H1 (cell line): ENCODE results near the gene CRHBP. TPM values are rescaled to one million over a fixed set of nuclear protein-coding genes. Genes with fewer than 3 reads are reported as not detected.

Source experiments
- CTCF ChIA-PET: fragments of 300-600 bp; sonication (Branson Sonifier 250); formaldehyde crosslinking; loops from one replicate; lab custom pipeline; 2021; ENCODE audit not compliant: partially characterized antibody; lab: Charles Lee
- POLR2A ChIA-PET: fragments of 300-600 bp; sonication (Branson Sonifier 250); formaldehyde crosslinking; loops from one replicate; lab custom pipeline; 2021; ENCODE audit warnings: inconsistent platforms; ENCODE audit not compliant: partially characterized antibody; lab: Charles Lee
- DNase-seq, 2 experiments: peaks; one replicate each; pipeline versions ENCODE4 v3.0.0 to v3.0.0-alpha.2; 2010 to 2022; ENCODE audit warnings: low spot score in 2 of 2, low read depth in 1 of 2, mixed read lengths in 1 of 2
- FAIRE-seq: peaks from 2 replicates; lab custom pipeline; 2011; peaks lifted over from hg19 to GRCh38; lab: Jason Lieb, UNC
- H2AFZ ChIP-seq: 2 replicates; pipeline ENCODE4 v1.8.1; 2012; ENCODE audit warnings: low read length, inconsistent platforms
- H2AK5ac ChIP-seq: 2 replicates; pipeline ENCODE4 v1.6.1; 2013; ENCODE audit warnings: low read depth, low read length
- H2BK120ac ChIP-seq: replicated peaks from 2 replicates; pipeline ENCODE3; 2013; ENCODE audit warnings: low read depth, low read length, inconsistent platforms
- H2BK12ac ChIP-seq: 2 replicates; pipeline ENCODE4 v1.6.1; 2013; ENCODE audit warnings: low read depth, low read length
- H2BK15ac ChIP-seq: 2 replicates; pipeline ENCODE4 v1.6.1; 2013; ENCODE audit warnings: low read length
- H2BK20ac ChIP-seq: 2 replicates; pipeline ENCODE4 v1.6.1; 2013; ENCODE audit warnings: low read length
- H2BK5ac ChIP-seq: 2 replicates; pipeline ENCODE4 v1.6.1; 2013; ENCODE audit warnings: low read depth, low read length
- H3K14ac ChIP-seq: 2 replicates; pipeline ENCODE4 v1.6.1; 2013; ENCODE audit warnings: inconsistent platforms; ENCODE audit not compliant: insufficient read length
- H3K18ac ChIP-seq: 2 replicates; pipeline ENCODE4 v1.6.1; 2013; ENCODE audit warnings: low read length; ENCODE audit errors: extremely low read depth
- H3K23ac ChIP-seq: 2 replicates; pipeline ENCODE4 v1.6.1; 2013; ENCODE audit warnings: inconsistent platforms; ENCODE audit not compliant: insufficient read length
- H3K23me2 ChIP-seq: 2 replicates; pipeline ENCODE4 v1.6.1; 2013; ENCODE audit warnings: low read depth, low read length
- H3K27ac ChIP-seq: 2 replicates; pipeline ENCODE4 v1.6.1; 2011; ENCODE audit warnings: low read depth, low read length, inconsistent platforms
- H3K27me3 ChIP-seq, 4 experiments: replicated peaks in 1 of 4; 1 replicate in 1 of 4; 2 replicates in 3 of 4; pipeline versions ENCODE4 v1.6.1 to v1.8.1; 2011 to 2013; ENCODE audit warnings: low read length in 3 of 4, mild to moderate bottlenecking in 3 of 4, inconsistent platforms in 2 of 4, mixed read lengths in 2 of 4, moderate library complexity in 1 of 4; ENCODE audit not compliant: control insufficient read depth in 3 of 4, insufficient read depth in 3 of 4; ENCODE audit errors: extremely low read depth in 1 of 4
- H3K36me3 ChIP-seq, 4 experiments: 2 replicates each; pipeline versions ENCODE4 v1.6.1 to v1.8.1; 2011 to 2013; ENCODE audit warnings: mild to moderate bottlenecking in 4 of 4, low read length in 3 of 4, moderate library complexity in 2 of 4, control low read depth in 1 of 4, inconsistent platforms in 1 of 4; ENCODE audit not compliant: insufficient read depth in 4 of 4, control insufficient read depth in 2 of 4
- H3K4ac ChIP-seq: replicated peaks from 2 replicates; pipeline ENCODE3; 2013; ENCODE audit warnings: low read length, low read depth, mixed read lengths, inconsistent platforms; ENCODE audit not compliant: insufficient read length
- H3K4me1 ChIP-seq, 4 experiments: replicated peaks in 1 of 4; 1 replicate in 1 of 4; 2 replicates in 3 of 4; pipeline versions ENCODE4 v1.6.1 to v1.8.1; 2011 to 2013; ENCODE audit warnings: low read length in 3 of 4, inconsistent platforms in 2 of 4, mixed read lengths in 1 of 4; ENCODE audit not compliant: insufficient read depth in 4 of 4, control insufficient read depth in 3 of 4
- H3K4me2 ChIP-seq, 2 experiments: 2 replicates each; pipeline versions ENCODE4 v1.6.1 to v1.8.1; 2011 to 2013; ENCODE audit warnings: low read depth in 2 of 2, low read length in 2 of 2, control low read depth in 1 of 2, inconsistent platforms in 1 of 2, mild to moderate bottlenecking in 1 of 2; ENCODE audit not compliant: insufficient read depth in 1 of 2
- H3K4me3 ChIP-seq, 4 experiments: fragments of 200-600, 300-600 bp in 1 of 4; sonication (generic), shearing (Covaris generic), sonication (Bioruptor Twin) in 1 of 4; 2 replicates each; pipeline versions ENCODE4 v1.5.1 to v1.8.1; 2011 to 2016; ENCODE audit warnings: low read length in 4 of 4, low read depth in 3 of 4, control low read depth in 2 of 4, inconsistent platforms in 2 of 4, mild to moderate bottlenecking in 2 of 4, mixed read lengths in 1 of 4, moderate library complexity in 1 of 4; ENCODE audit not compliant: insufficient read depth in 2 of 4; ENCODE audit errors: extremely low read depth in 1 of 4
- H3K56ac ChIP-seq: replicated peaks from 2 replicates; pipeline ENCODE3; 2013; ENCODE audit warnings: low read depth, mild to moderate bottlenecking, mixed read lengths, low read length, inconsistent platforms; ENCODE audit not compliant: insufficient read length
- H3K79me1 ChIP-seq: 2 replicates; pipeline ENCODE4 v1.6.1; 2013; ENCODE audit warnings: low read depth, low read length, control low read depth
- H3K79me2 ChIP-seq, 2 experiments: 2 replicates each; pipeline versions ENCODE4 v1.6.1 to v1.8.1; 2012 to 2013; ENCODE audit warnings: low read length in 2 of 2, mild to moderate bottlenecking in 2 of 2, inconsistent platforms in 1 of 2; ENCODE audit not compliant: insufficient read depth in 2 of 2, control insufficient read depth in 1 of 2
- H3K9ac ChIP-seq, 4 experiments: replicated peaks in 1 of 4; 1 replicate in 1 of 4; 2 replicates in 3 of 4; pipeline versions ENCODE4 v1.6.1 to v1.8.1; 2011 to 2013; ENCODE audit warnings: low read depth in 3 of 4, low read length in 3 of 4, control low read depth in 2 of 4, mild to moderate bottlenecking in 2 of 4, moderate library complexity in 2 of 4, inconsistent platforms in 1 of 4; ENCODE audit errors: extremely low read depth in 1 of 4
- H3K9me3 ChIP-seq, 2 experiments: 2 replicates each; pipeline versions ENCODE4 v1.6.1 to v1.8.1; 2012 to 2013; ENCODE audit warnings: mild to moderate bottlenecking in 2 of 2, moderate library complexity in 2 of 2, control low read depth in 1 of 2, inconsistent platforms in 1 of 2, low read depth in 1 of 2, low read length in 1 of 2, mixed read lengths in 1 of 2; ENCODE audit not compliant: insufficient read depth in 2 of 2
- H4K20me1 ChIP-seq, 2 experiments: replicated peaks in 1 of 2; 2 replicates each; pipeline versions ENCODE3 to v1.8.1; 2011 to 2013; ENCODE audit warnings: inconsistent platforms in 2 of 2, low read length in 2 of 2, mild to moderate bottlenecking in 1 of 2; ENCODE audit not compliant: insufficient read depth in 2 of 2, control insufficient read depth in 1 of 2
- H4K5ac ChIP-seq: 2 replicates; pipeline ENCODE4 v1.6.1; 2013; ENCODE audit warnings: low read length, low read depth, mixed read lengths, inconsistent platforms; ENCODE audit not compliant: insufficient read length
- H4K8ac ChIP-seq: 2 replicates; pipeline ENCODE4 v1.8.0; 2013; ENCODE audit warnings: mild to moderate bottlenecking, moderate library complexity, low read length, inconsistent platforms; ENCODE audit not compliant: insufficient read depth; ENCODE audit errors: extremely low read depth
- H4K91ac ChIP-seq: replicated peaks from 2 replicates; pipeline ENCODE3; 2013; ENCODE audit warnings: low read length, mixed read lengths, inconsistent platforms; ENCODE audit not compliant: insufficient read length
- ASH2L ChIP-seq: fragments of 200-600, 300-600 bp; sonication (generic); IDR thresholded peaks from one replicate; pipeline ENCODE4 v1.7.1; 2017; ENCODE audit warnings: low read length
- CHD2 ChIP-seq: IDR thresholded peaks from 2 replicates; pipeline ENCODE4 v1.6.1; 2012; ENCODE audit warnings: low read length, improper control_type of control experiment
- NRF1 ChIP-seq: IDR thresholded peaks from 2 replicates; pipeline ENCODE4 v1.6.1; 2011; ENCODE audit warnings: mild to moderate bottlenecking, low read depth, low read length, improper control_type of control experiment
- POLR2AphosphoS5 ChIP-seq: IDR thresholded peaks from 2 replicates; pipeline ENCODE4 v1.6.1; 2011; ENCODE audit warnings: low read depth, low read length
- RNF2 ChIP-seq: fragments of 200-900, 300-1000 bp; sonication (generic); IDR thresholded peaks from 2 replicates; pipeline ENCODE4 v1.7.1; 2016; ENCODE audit warnings: borderline replicate concordance, low read depth, mild to moderate bottlenecking, antibody characterized with exemption, low read length; ENCODE audit not compliant: poor library complexity, severe bottlenecking; ENCODE audit errors: missing control alignments
- SIN3A ChIP-seq, 2 experiments: IDR thresholded peaks in 1 of 2; conservative IDR thresholded peaks in 1 of 2; 2 replicates each; pipeline ENCODE4 v1.6.1; 2011 to 2012; ENCODE audit warnings: low read length in 2 of 2, improper control_type of control experiment in 1 of 2, low read depth in 1 of 2, mild to moderate bottlenecking in 1 of 2
- TAF1 ChIP-seq: IDR thresholded peaks from 2 replicates; pipeline ENCODE4 v1.6.1; 2011; ENCODE audit warnings: mild to moderate bottlenecking, low read depth, low read length
- TAF7 ChIP-seq: optimal IDR thresholded peaks from 2 replicates; pipeline ENCODE3; 2011; ENCODE audit warnings: low read depth, mild to moderate bottlenecking, inconsistent platforms, low read length, moderate library complexity, borderline replicate concordance
- TEAD4 ChIP-seq: IDR thresholded peaks from 2 replicates; pipeline ENCODE4 v1.6.1; 2012; ENCODE audit warnings: low read depth, low read length, inconsistent platforms, mixed read lengths
- ZNF274 ChIP-seq: IDR thresholded peaks from 2 replicates; pipeline ENCODE4 v1.7.0; 2012; ENCODE audit warnings: low read length, borderline replicate concordance; ENCODE audit errors: extremely low read depth
- WGBS, 2 experiments: shearing (Covaris generic) in 1 of 2; methylation state at CpG; one replicate each; pipeline versions ENCODE4 v1.1.6 to v1.1.7; 2013 to 2015; ENCODE audit warnings: low lambda C conversion rate in 2 of 2, mixed read lengths in 2 of 2, inconsistent platforms in 1 of 2, low coverage in 1 of 2, missing lambda C conversion rate in 1 of 2; ENCODE audit not compliant: insufficient replicate concordance in 2 of 2, insufficient coverage in 1 of 2, insufficient read length in 1 of 2; ENCODE audit errors: extremely low coverage in 1 of 2, missing lambda C conversion rate in 1 of 2; 5-methylcytosine and 5-hydroxymethylcytosine counted together
- polyA plus RNA-seq, 7 experiments: library from polyadenylated mRNA; depleted of rRNA in 3 of 7; stranded (reverse) in 5 of 7; unstranded in 2 of 7; fragments of >200 nt in 5 of 7; fragments of 200-250 nt in 2 of 7; gene quantifications; 1 replicate in 5 of 7; 2 replicates in 1 of 7; 4 replicates in 1 of 7; pipeline versions ENCODE4 v1.2.1 to v1.2.3, GENCODE V29; 2011 to 2013; ENCODE audit warnings: missing spikeins in 2 of 7, mixed read lengths in 2 of 7
- total RNA-seq: library from RNA; stranded (reverse); fragmentation: NEBNext Ultra II Directional; extraction: Animal tissue kit (Norgen Biotek cat#: 25700); gene quantifications from 2 replicates; pipeline ENCODE4 v1.2.1, GENCODE V29; 2021

The CRHBP gene
- total and polyA plus RNA-seq, 2 of the 8 experiments (the other 6 are each of a cell fraction or from before 2014, with no cell fraction given) = 0.30 TPM; not detected in 1

DNA sequence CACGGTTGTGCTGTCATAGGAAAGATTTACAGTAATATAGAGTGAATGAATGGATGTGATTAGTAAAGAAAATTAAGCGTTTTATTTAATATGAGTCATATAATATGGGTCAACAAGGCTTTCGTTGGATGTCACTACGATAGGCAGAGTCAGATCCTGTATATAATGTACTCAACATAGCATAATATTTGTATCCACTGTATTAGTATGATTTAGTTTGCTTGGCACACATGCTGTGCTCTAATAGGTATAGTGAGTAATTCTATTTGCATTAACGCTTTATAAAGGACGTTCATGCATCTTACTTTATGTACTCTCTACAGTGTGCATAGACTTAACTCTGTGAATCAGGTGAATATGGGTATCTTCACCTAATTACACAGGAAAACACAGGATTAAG, 41.5 kb downstream of the CRHBP start:
- no peak overlapping the region for H4K5ac ChIP-seq
- POLR2A ChIA-PET = no interaction called here
- no peak overlapping the region for H2AFZ ChIP-seq
- no peaks in the 10 kb centered on the region for H3K9me3 ChIP-seq
- H2AK5ac ChIP-seq = no peak overlapping the region
- H3K36me3 ChIP-seq = no peaks in the 10 kb centered on the region
- H2BK12ac ChIP-seq = no peak overlapping the region
- H3K56ac ChIP-seq = no peak overlapping the region
- no peak overlapping the region for H2BK20ac ChIP-seq
- no peak overlapping the region for H3K27ac ChIP-seq
- H3K4me2 ChIP-seq = no peak overlapping the region
- no peak overlapping the region for H3K18ac ChIP-seq
- WGBS, 2 experiments = 0 to 75% methylated on average over 1 to 6 of the region's 6 CpGs
- H3K14ac ChIP-seq = no peak overlapping the region
- H3K79me1 ChIP-seq = no peaks in the 10 kb centered on the region
- H4K91ac ChIP-seq = no peak overlapping the region
- TF ChIP-seq SIN3A (conservative IDR thresholded peaks at IDR 0.05 in 1 of 2, IDR thresholded peaks at IDR 0.05 in 1 of 2; ENCODE audit: low read depth in 1 of 2, low read length in 2 of 2) = no peak
- TF ChIP-seq RNF2 = no peak
- TF ChIP-seq TEAD4 = no peak
- no peak for TF ChIP-seq ZNF274
- no peak for TF ChIP-seq POLR2AphosphoS5
- TF ChIP-seq TAF7 = no peak
- no peak for TF ChIP-seq NRF1
- no peak for TF ChIP-seq TAF1
- no peak for TF ChIP-seq ASH2L
- TF ChIP-seq CHD2 = no peak
- TF ChIP-seq, all 59 proteins: peak for 0
- no peak overlapping the region for H3K4me3 ChIP-seq
- no peaks in the 10 kb centered on the region for H3K27me3 ChIP-seq
- CTCF ChIA-PET = no interaction called here
- FAIRE-seq (no peak), DNase-seq (no peak)
- no peak overlapping the region for H2BK5ac ChIP-seq
- no peaks in the 10 kb centered on the region for H3K4me1 ChIP-seq
- no peak overlapping the region for H2BK15ac ChIP-seq
- no peak overlapping the region for H3K4ac ChIP-seq
- no peak overlapping the region for H4K8ac ChIP-seq
- H3K79me2 ChIP-seq = no peaks in the 10 kb centered on the region
- no peak overlapping the region for H2BK120ac ChIP-seq
- H3K9ac ChIP-seq = no peak overlapping the region
- no peaks in the 10 kb centered on the region for H3K23me2 ChIP-seq
- H3K23ac ChIP-seq = no peak overlapping the region
- H4K20me1 ChIP-seq = no peaks in the 10 kb centered on the region
